Measurements from ENCODE around the gene KCNN1. TPM values are rescaled to one million over a fixed set of nuclear protein-coding genes. Genes with fewer than 3 reads are reported as not detected.

KCNN1 gene
- total and polyA plus RNA-seq, 2 of the 4 experiments (the other 2 are of a cell fraction) = 0.09 TPM; not detected in 1

DNA sequence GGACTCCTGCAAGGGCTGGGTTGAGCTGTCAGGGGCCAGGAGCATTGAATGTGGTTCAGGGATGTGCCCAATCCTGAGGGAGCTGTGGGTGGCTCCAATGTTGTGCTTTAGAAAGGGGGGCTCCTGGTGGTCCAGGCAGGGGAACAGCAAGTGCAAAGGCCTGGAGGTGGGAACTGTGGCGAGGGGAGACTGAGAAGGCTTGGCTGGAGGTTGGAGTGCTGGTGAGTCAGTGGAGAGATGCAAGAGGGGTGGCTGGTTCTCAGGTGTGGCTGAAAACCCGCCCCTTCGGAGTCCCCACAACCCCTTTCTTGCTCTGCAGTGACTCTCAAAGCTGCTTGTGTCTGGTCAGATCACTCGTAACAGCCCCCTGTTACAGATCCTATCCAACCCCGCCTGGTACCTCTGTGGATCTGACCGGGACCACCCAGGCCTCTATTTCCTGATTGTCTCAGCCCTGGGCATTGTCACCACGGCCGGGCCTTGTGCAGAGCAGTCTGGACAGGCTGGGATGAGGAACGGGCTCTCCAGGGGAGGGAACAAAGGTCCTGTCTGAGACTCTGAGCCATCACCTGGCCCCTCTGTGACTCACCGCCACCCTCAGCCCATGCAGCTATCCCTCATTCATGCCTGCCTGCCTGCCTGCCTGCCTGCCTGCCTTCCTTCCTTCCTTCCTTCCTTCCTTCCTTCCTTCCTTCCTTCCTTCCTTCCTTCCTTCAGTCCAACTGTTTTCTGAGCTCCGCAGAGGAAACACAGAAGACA lies 1.4 kb upstream of the KCNN1 start:
- Histone ChIP-seq H3K4me2 (ENCODE audit: low read depth, low read length) (no peak overlapping the region), H3K36me3 (ENCODE audit: control insufficient read depth, insufficient read depth, low read length) (no peaks in the 10 kb centered on the region), H4K8ac (ENCODE audit: low read depth in 2 of 2, low read length in 2 of 2) (no peak overlapping the region), H4K91ac (ENCODE audit: insufficient read depth, low read depth, low read length) (no peak overlapping the region), H3K18ac (ENCODE audit: low read depth, low read length) (no peak overlapping the region), H2AK5ac (ENCODE audit: low read depth, low read length) (no peak overlapping the region), H3K4me1 (ENCODE audit: control insufficient read depth, insufficient read depth, low read length) (no peaks in the 10 kb centered on the region), H3K27me3 (ENCODE audit: control insufficient read depth, insufficient read depth, low read length) (peaks cover 62% of the 10 kb centered on the region), H2BK5ac (ENCODE audit: low read depth, low read length, poor library complexity, severe bottlenecking) (no peak overlapping the region), H2BK15ac (ENCODE audit: low read depth, low read length) (no peak overlapping the region), H3K23ac (ENCODE audit: low read depth, low read length) (no peak overlapping the region), H3K9ac (ENCODE audit: low read depth, low read length) (no peak overlapping the region), H3K9me1 (ENCODE audit: insufficient read depth, low read length) (no peaks in the 10 kb centered on the region), H4K5ac (ENCODE audit: low read depth, low read length) (no peak overlapping the region), H2AFZ (replicated peaks; ENCODE audit: low read length, poor library complexity) (no peak overlapping the region), H3K4ac (ENCODE audit: low read depth, low read length) (no peak overlapping the region), H3K9me3 (ENCODE audit: control insufficient read depth, insufficient read depth, low read length) (peaks cover 3% of the 10 kb centered on the region; the same call in 1 of the 2 replicates), H3K4me3 (ENCODE audit: insufficient read depth, low read depth, low read length) (no peak overlapping the region), H2BK120ac (ENCODE audit: low read depth, low read length) (no peak overlapping the region), H3K56ac (ENCODE audit: extremely low read depth, insufficient read depth, low read length) (no peak overlapping the region), H4K20me1 (ENCODE audit: insufficient read depth, low read length) (no peaks in the 10 kb centered on the region), H3K27ac (ENCODE audit: insufficient read depth, low read length) (no peak overlapping the region), H2BK20ac (ENCODE audit: low read depth, low read length) (no peak overlapping the region), H3K79me1 (ENCODE audit: low read depth in 1 of 2, low read length in 2 of 2) (no peaks in the 10 kb centered on the region), H2AK9ac (replicated peaks; ENCODE audit: low read depth, low read length, poor library complexity) (no peak overlapping the region), H3K14ac (replicated peaks; ENCODE audit: low read depth, low read length) (no peak overlapping the region)
- no TSS peak for BruUV-seq (replicated peaks)
- WGBS, 2 experiments (ENCODE audit: extremely low coverage in 2 of 2, insufficient read length in 1 of 2) = 31% methylated on average over 3 of the region's 11 CpGs; no CpG with 5 or more reads in 1 of the 2 experiments
- in situ Hi-C loops (cut with MboI; ENCODE audit: low sequenced_read_pairs) (no loop called here), dilution Hi-C loops (cut with HindIII; ENCODE audit: low sequenced_read_pairs, unreplicated experiment) (no loop called here), intact Hi-C loops (cut with micrococcal nuclease) (no loop called here)
- no peak for DNase-seq
- no peak for ATAC-seq (ENCODE audit: low read depth)
- POLR2A ChIA-PET (ENCODE audit: unreplicated experiment) = interaction anchor here (0.5 kb wide), 1 partner anchor 10 kb away, joined by 4 read pairs; no protein-coding TSS in a partner anchor
- CTCF ChIA-PET = interaction anchor here (0.5 kb wide), 1 partner anchor 14 kb away, joined by 4 read pairs; no protein-coding TSS in a partner anchor
- TF ChIP-seq POLR2A (IDR thresholded peaks at IDR 0.05; ENCODE audit: low read depth, low read length) = no peak
- TF ChIP-seq, protein P1, sequence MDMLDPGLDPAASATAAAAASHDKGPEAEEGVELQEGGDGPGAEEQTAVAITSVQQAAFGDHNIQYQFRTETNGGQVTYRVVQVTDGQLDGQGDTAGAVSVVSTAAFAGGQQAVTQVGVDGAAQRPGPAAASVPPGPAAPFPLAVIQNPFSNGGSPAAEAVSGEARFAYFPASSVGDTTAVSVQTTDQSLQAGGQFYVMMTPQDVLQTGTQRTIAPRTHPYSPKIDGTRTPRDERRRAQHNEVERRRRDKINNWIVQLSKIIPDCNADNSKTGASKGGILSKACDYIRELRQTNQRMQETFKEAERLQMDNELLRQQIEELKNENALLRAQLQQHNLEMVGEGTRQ (IDR thresholded peaks at IDR 0.05; ENCODE audit: low read depth, low read length) = no peak
- TF ChIP-seq MAFK (IDR thresholded peaks at IDR 0.05; ENCODE audit: low read depth, low read length) = no peak
- TF ChIP-seq CEBPB (IDR thresholded peaks at IDR 0.05; ENCODE audit: low read depth, low read length) = no peak

Measured in IMR-90 (cell line).